ENCODE results near the gene UGT1A6.

UGT1A6 gene

GRCh38 chr2:233668605-233669260, 24.0 kb upstream of the UGT1A6 start:
- no peak overlapping the region for H3K9ac ChIP-seq (ENCODE audit: low read length in 2 of 2)
- no peaks in the 10 kb centered on the region for H3K27me3 ChIP-seq (ENCODE audit: control insufficient read depth in 1 of 2, insufficient read depth in 2 of 2, low read length in 2 of 2)
- H3K27ac ChIP-seq (ENCODE audit: low read length) = no peak overlapping the region
- no peaks in the 10 kb centered on the region for H3K9me3 ChIP-seq (ENCODE audit: control insufficient read depth in 2 of 2, low read length in 2 of 2)
- no peak overlapping the region for H3K4me3 ChIP-seq (ENCODE audit: low read length in 2 of 2)
- no peaks in the 10 kb centered on the region for H3K4me1 ChIP-seq (ENCODE audit: control insufficient read depth, insufficient read depth, low read length)
- no peaks in the 10 kb centered on the region for H3K36me3 ChIP-seq (ENCODE audit: control insufficient read depth in 2 of 2, insufficient read depth in 2 of 2, low read length in 2 of 2)

- H3K27me3 ChIP-seq (ENCODE audit: control insufficient read depth in 1 of 2, insufficient read depth in 2 of 2, low read length in 2 of 2) = no peaks in the 10 kb centered on the region
- no peak within 1 kb of the TSS for H3K4me3 ChIP-seq (ENCODE audit: low read length in 2 of 2)
- H3K27ac ChIP-seq (ENCODE audit: low read length) = no peak within 1 kb of the TSS
- H3K9me3 ChIP-seq (ENCODE audit: control insufficient read depth in 2 of 2, low read length in 2 of 2) = peaks cover 0 to 2% of the 10 kb centered on the region in 2 donors
- no peaks in the 10 kb centered on the region for H3K36me3 ChIP-seq (ENCODE audit: control insufficient read depth in 2 of 2, insufficient read depth in 2 of 2, low read length in 2 of 2)
- no peaks in the 10 kb centered on the region for H3K4me1 ChIP-seq (ENCODE audit: control insufficient read depth, insufficient read depth, low read length)
- H3K9ac ChIP-seq (ENCODE audit: low read length in 2 of 2) = no peak within 1 kb of the TSS
Measured at GRCh38 chr2:233671290-233672161, 21.2 kb upstream of the UGT1A6 start, which contains the start of gene UGT1A9. Gene UGT1A9, plus strand, starts transcription at chr2:233671898. Its CDS starts 37 bp downstream, at chr2:233671935.

- Histone ChIP-seq H3K27me3 (ENCODE audit: control insufficient read depth in 1 of 2, insufficient read depth in 2 of 2, low read length in 2 of 2) (no peaks in the 10 kb centered on the region), H3K9me3 (ENCODE audit: control insufficient read depth in 2 of 2, low read length in 2 of 2) (peaks cover 0 to 2% of the 10 kb centered on the region in 2 donors), H3K36me3 (ENCODE audit: control insufficient read depth in 2 of 2, insufficient read depth in 2 of 2, low read length in 2 of 2) (no peaks in the 10 kb centered on the region), H3K27ac (ENCODE audit: low read length) (no peak overlapping the region), H3K9ac (ENCODE audit: low read length in 2 of 2) (no peak overlapping the region), H3K4me1 (ENCODE audit: control insufficient read depth, insufficient read depth, low read length) (no peaks in the 10 kb centered on the region), H3K4me3 (ENCODE audit: low read length in 2 of 2) (no peak overlapping the region)
Measured at GRCh38 chr2:233672886-233673285, 19.8 kb upstream of the UGT1A6 start.

GRCh38 chr2:233673896-233674295, 18.8 kb upstream of the UGT1A6 start:
- H3K9ac ChIP-seq (ENCODE audit: low read length in 2 of 2) = no peak overlapping the region
- no peak overlapping the region for H3K27ac ChIP-seq (ENCODE audit: low read length)
- no peaks in the 10 kb centered on the region for H3K36me3 ChIP-seq (ENCODE audit: control insufficient read depth in 2 of 2, insufficient read depth in 2 of 2, low read length in 2 of 2)
- H3K9me3 ChIP-seq (ENCODE audit: control insufficient read depth in 2 of 2, low read length in 2 of 2) = peaks cover 0 to 2% of the 10 kb centered on the region in 2 donors
- no peaks in the 10 kb centered on the region for H3K4me1 ChIP-seq (ENCODE audit: control insufficient read depth, insufficient read depth, low read length)
- H3K27me3 ChIP-seq (ENCODE audit: control insufficient read depth in 1 of 2, insufficient read depth in 2 of 2, low read length in 2 of 2) = no peaks in the 10 kb centered on the region
- H3K4me3 ChIP-seq (ENCODE audit: low read length in 2 of 2) = no peak overlapping the region

GRCh38 chr2:233674314-233674713, 18.4 kb upstream of the UGT1A6 start:
- no peak overlapping the region for H3K4me3 ChIP-seq (ENCODE audit: low read length in 2 of 2)

GRCh38 chr2:233674995-233675394, 17.7 kb upstream of the UGT1A6 start:
- H3K9ac ChIP-seq (ENCODE audit: low read length in 2 of 2) = no peak overlapping the region

More at GRCh38 chr2:233674314-233674713, 18.4 kb upstream of the UGT1A6 start:
- Histone ChIP-seq H3K9me3 (ENCODE audit: control insufficient read depth in 2 of 2, low read length in 2 of 2) (peaks cover 0 to 2% of the 10 kb centered on the region in 2 donors), H3K36me3 (ENCODE audit: control insufficient read depth in 2 of 2, insufficient read depth in 2 of 2, low read length in 2 of 2) (no peaks in the 10 kb centered on the region), H3K4me1 (ENCODE audit: control insufficient read depth, insufficient read depth, low read length) (no peaks in the 10 kb centered on the region), H3K9ac (ENCODE audit: low read length in 2 of 2) (no peak overlapping the region), H3K27ac (ENCODE audit: low read length) (no peak overlapping the region), H3K27me3 (ENCODE audit: control insufficient read depth in 1 of 2, insufficient read depth in 2 of 2, low read length in 2 of 2) (no peaks in the 10 kb centered on the region)

GRCh38 chr2:233676046-233676445, 16.6 kb upstream of the UGT1A6 start:
- no peak overlapping the region for H3K4me3 ChIP-seq (ENCODE audit: low read length in 2 of 2)

More at GRCh38 chr2:233674995-233675394, 17.7 kb upstream of the UGT1A6 start:
- no peak overlapping the region for H3K27ac ChIP-seq (ENCODE audit: low read length)
- H3K27me3 ChIP-seq (ENCODE audit: control insufficient read depth in 1 of 2, insufficient read depth in 2 of 2, low read length in 2 of 2) = no peaks in the 10 kb centered on the region
- H3K36me3 ChIP-seq (ENCODE audit: control insufficient read depth in 2 of 2, insufficient read depth in 2 of 2, low read length in 2 of 2) = no peaks in the 10 kb centered on the region
- no peak overlapping the region for H3K4me3 ChIP-seq (ENCODE audit: low read length in 2 of 2)
- peaks cover 0 to 2% of the 10 kb centered on the region in 2 donors for H3K9me3 ChIP-seq (ENCODE audit: control insufficient read depth in 2 of 2, low read length in 2 of 2)
- H3K4me1 ChIP-seq (ENCODE audit: control insufficient read depth, insufficient read depth, low read length) = no peaks in the 10 kb centered on the region

GRCh38 chr2:233679196-233679595, 13.5 kb upstream of the UGT1A6 start:
- H3K4me1 ChIP-seq (ENCODE audit: control insufficient read depth, insufficient read depth, low read length) = no peaks in the 10 kb centered on the region
- H3K4me3 ChIP-seq (ENCODE audit: low read length in 2 of 2) = no peak overlapping the region
- peaks cover 0 to 2% of the 10 kb centered on the region in 2 donors for H3K9me3 ChIP-seq (ENCODE audit: control insufficient read depth in 2 of 2, low read length in 2 of 2)
- no peak overlapping the region for H3K27ac ChIP-seq (ENCODE audit: low read length)
- H3K9ac ChIP-seq (ENCODE audit: low read length in 2 of 2) = no peak overlapping the region
- H3K27me3 ChIP-seq (ENCODE audit: control insufficient read depth in 1 of 2, insufficient read depth in 2 of 2, low read length in 2 of 2) = peaks cover 0 to 2% of the 10 kb centered on the region in 2 donors
- H3K36me3 ChIP-seq (ENCODE audit: control insufficient read depth in 2 of 2, insufficient read depth in 2 of 2, low read length in 2 of 2) = no peaks in the 10 kb centered on the region

More at GRCh38 chr2:233676046-233676445, 16.6 kb upstream of the UGT1A6 start:
- Histone ChIP-seq H3K27me3 (ENCODE audit: control insufficient read depth in 1 of 2, insufficient read depth in 2 of 2, low read length in 2 of 2) (peaks cover 0 to 2% of the 10 kb centered on the region in 2 donors), H3K4me1 (ENCODE audit: control insufficient read depth, insufficient read depth, low read length) (no peaks in the 10 kb centered on the region), H3K36me3 (ENCODE audit: control insufficient read depth in 2 of 2, insufficient read depth in 2 of 2, low read length in 2 of 2) (no peaks in the 10 kb centered on the region), H3K9me3 (ENCODE audit: control insufficient read depth in 2 of 2, low read length in 2 of 2) (peaks cover 0 to 2% of the 10 kb centered on the region in 2 donors), H3K27ac (ENCODE audit: low read length) (no peak overlapping the region), H3K9ac (ENCODE audit: low read length in 2 of 2) (no peak overlapping the region)

GRCh38 chr2:233680361-233681045, 12.2 kb upstream of the UGT1A6 start:
- Histone ChIP-seq H3K4me3 (ENCODE audit: low read length in 2 of 2) (no peak overlapping the region), H3K9ac (ENCODE audit: low read length in 2 of 2) (no peak overlapping the region), H3K36me3 (ENCODE audit: control insufficient read depth in 2 of 2, insufficient read depth in 2 of 2, low read length in 2 of 2) (no peaks in the 10 kb centered on the region), H3K9me3 (ENCODE audit: control insufficient read depth in 2 of 2, low read length in 2 of 2) (no peaks in the 10 kb centered on the region), H3K27me3 (ENCODE audit: control insufficient read depth in 1 of 2, insufficient read depth in 2 of 2, low read length in 2 of 2) (peaks cover 0 to 2% of the 10 kb centered on the region in 2 donors), H3K4me1 (ENCODE audit: control insufficient read depth, insufficient read depth, low read length) (no peaks in the 10 kb centered on the region), H3K27ac (ENCODE audit: low read length) (no peak overlapping the region)

GRCh38 chr2:233681521-233682099, 11.1 kb upstream of the UGT1A6 start, which contains the start of gene UGT1A7:
Gene UGT1A7, plus strand, starts transcription at chr2:233681901. Its CDS starts 37 bp downstream, at chr2:233681938.
- no peaks in the 10 kb centered on the region for H3K36me3 ChIP-seq (ENCODE audit: control insufficient read depth in 2 of 2, insufficient read depth in 2 of 2, low read length in 2 of 2)
- H3K4me3 ChIP-seq (ENCODE audit: low read length in 2 of 2) = no peak within 1 kb of the TSS
- no peaks in the 10 kb centered on the region for H3K9me3 ChIP-seq (ENCODE audit: control insufficient read depth in 2 of 2, low read length in 2 of 2)
- H3K4me1 ChIP-seq (ENCODE audit: control insufficient read depth, insufficient read depth, low read length) = no peaks in the 10 kb centered on the region
- no peak within 1 kb of the TSS for H3K9ac ChIP-seq (ENCODE audit: low read length in 2 of 2)
- no peak within 1 kb of the TSS for H3K27ac ChIP-seq (ENCODE audit: low read length)
- H3K27me3 ChIP-seq (ENCODE audit: control insufficient read depth in 1 of 2, insufficient read depth in 2 of 2, low read length in 2 of 2) = peaks cover 0 to 2% of the 10 kb centered on the region in 2 donors

Data from stomach smooth muscle (tissue), 2 donors.